Measurements from ENCODE around the gene PGA5. TPM values are rescaled to one million over a fixed set of nuclear protein-coding genes. Genes with fewer than 3 reads are reported as not detected.

The PGA5 gene
- total and polyA plus RNA-seq, 3 experiments from 2014 or later, result not detected

- no peaks in the 10 kb centered on the region for H3K4me1 Mint-ChIP-seq
- no peaks in the 10 kb centered on the region for H3K4me1 ChIP-seq (ENCODE audit: insufficient read depth, low read length)
- H3K27ac ChIP-seq (ENCODE audit: low read depth, low read length), result no peak overlapping the region
- H3K4me3 Mint-ChIP-seq, result no peak overlapping the region
- no peaks in the 10 kb centered on the region for H3K9me3 ChIP-seq (ENCODE audit: low read length)
- peak; percentile 25 to 62 (median 38) for DNase-seq
- POLR2A ChIA-PET, result no interaction called here
- no peaks in the 10 kb centered on the region for H3K36me3 Mint-ChIP-seq
- CTCF ChIA-PET, result interaction anchor here (0.8 to 2.3 kb wide), 6 partner anchors 11 to 131 kb away, joined by 3 to 14 read pairs (median 4); no protein-coding TSS in a partner anchor
- no peaks in the 10 kb centered on the region for H3K27me3 ChIP-seq (ENCODE audit: insufficient read depth, low read length, poor library complexity, severe bottlenecking)
- no peaks in the 10 kb centered on the region for H3K36me3 ChIP-seq (ENCODE audit: insufficient read depth, low read length)
- H3K9me3 Mint-ChIP-seq, result no peaks in the 10 kb centered on the region
- H3K4me3 ChIP-seq (ENCODE audit: low read length), result no peak overlapping the region
- peaks cover 0 to 5% of the 10 kb centered on the region in 2 donors for H3K27me3 Mint-ChIP-seq
- no peak overlapping the region for H3K27ac Mint-ChIP-seq
Observed at GRCh38 chr11:61254403-61255025, 13.5 kb downstream of the PGA5 start.

GRCh38 chr11:61256710-61257482 is 15.9 kb downstream of the PGA5 start:
- Histone ChIP-seq H3K4me3 (ENCODE audit: low read length) (no peak overlapping the region), H3K4me1 (ENCODE audit: insufficient read depth, low read length) (no peaks in the 10 kb centered on the region), H3K27ac (ENCODE audit: low read depth, low read length) (no peak overlapping the region), H3K9me3 (ENCODE audit: low read length) (no peaks in the 10 kb centered on the region), H3K27me3 (ENCODE audit: insufficient read depth, low read length, poor library complexity, severe bottlenecking) (no peaks in the 10 kb centered on the region), H3K36me3 (ENCODE audit: insufficient read depth, low read length) (no peaks in the 10 kb centered on the region)
- DNase-seq, result no peak
- Mint-ChIP-seq H3K27ac (no peak overlapping the region), H3K27me3 (peaks cover 0 to 5% of the 10 kb centered on the region in 2 donors), H3K4me1 (no peaks in the 10 kb centered on the region), H3K9me3 (no peaks in the 10 kb centered on the region), H3K4me3 (no peak overlapping the region), H3K36me3 (no peaks in the 10 kb centered on the region)
- ChIA-PET POLR2A (no interaction called here), CTCF (interaction anchor here (1.3 kb wide), 1 partner anchor 178 kb away, joined by 3 read pairs; no protein-coding TSS in a partner anchor)

DNA sequence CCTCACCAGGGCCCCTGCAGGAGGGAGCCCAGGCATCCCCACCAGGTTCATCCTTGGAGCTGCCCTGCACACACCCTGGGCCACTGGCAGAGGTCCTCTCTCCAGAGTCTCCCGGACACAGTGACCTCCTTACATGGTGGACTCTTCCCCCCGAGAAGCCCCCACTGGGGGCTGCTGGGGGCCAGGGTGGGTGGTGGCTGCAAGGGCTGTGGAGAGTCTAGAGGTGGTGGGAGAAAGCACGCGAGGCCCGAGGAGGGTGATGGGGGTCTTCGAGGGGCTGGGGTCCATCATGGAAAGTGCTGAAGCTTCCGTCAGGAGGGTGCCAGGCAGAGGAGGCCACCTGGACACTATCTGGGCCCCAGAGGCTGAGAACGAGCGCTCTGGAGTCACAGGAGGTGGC is 17.6 kb downstream of the PGA5 start:
- Mint-ChIP-seq H3K36me3 (no peaks in the 10 kb centered on the region), H3K27ac (no peak overlapping the region), H3K4me3 (no peak overlapping the region), H3K9me3 (no peaks in the 10 kb centered on the region), H3K27me3 (peaks cover 0 to 5% of the 10 kb centered on the region in 2 donors), H3K4me1 (no peaks in the 10 kb centered on the region)
- H3K4me1 ChIP-seq (ENCODE audit: insufficient read depth, low read length), result no peaks in the 10 kb centered on the region
- H3K4me3 ChIP-seq (ENCODE audit: low read length), result no peak overlapping the region
- H3K27me3 ChIP-seq (ENCODE audit: insufficient read depth, low read length, poor library complexity, severe bottlenecking), result no peaks in the 10 kb centered on the region
- no peak for DNase-seq
- no peaks in the 10 kb centered on the region for H3K36me3 ChIP-seq (ENCODE audit: insufficient read depth, low read length)
- ChIA-PET POLR2A (no interaction called here), CTCF (no interaction called here)
- H3K9me3 ChIP-seq (ENCODE audit: low read length), result no peaks in the 10 kb centered on the region
- H3K27ac ChIP-seq (ENCODE audit: low read depth, low read length), result no peak overlapping the region

DNA sequence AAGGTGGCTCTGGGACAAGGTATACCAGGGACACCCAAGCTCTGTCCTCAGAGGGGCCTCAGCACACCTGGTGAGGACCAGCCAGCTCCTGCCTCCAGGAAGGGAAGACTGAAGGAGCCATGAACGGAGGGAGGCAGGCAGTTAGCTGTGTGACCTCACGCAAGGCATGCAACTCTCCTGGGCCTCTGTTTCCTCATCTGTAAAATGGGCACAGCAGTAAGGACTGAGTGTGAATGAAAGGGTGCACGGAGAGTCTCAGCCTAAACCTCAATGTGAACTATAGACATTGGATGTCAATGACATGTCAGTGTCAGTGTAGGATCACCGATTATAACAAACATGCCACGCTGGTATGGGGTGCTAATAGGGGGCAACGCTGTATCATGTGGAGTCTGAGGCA is 18.4 kb downstream of the PGA5 start:
- CTCF ChIA-PET, result no interaction called here
- POLR2A ChIA-PET, result no interaction called here
- no peak for DNase-seq

DNA sequence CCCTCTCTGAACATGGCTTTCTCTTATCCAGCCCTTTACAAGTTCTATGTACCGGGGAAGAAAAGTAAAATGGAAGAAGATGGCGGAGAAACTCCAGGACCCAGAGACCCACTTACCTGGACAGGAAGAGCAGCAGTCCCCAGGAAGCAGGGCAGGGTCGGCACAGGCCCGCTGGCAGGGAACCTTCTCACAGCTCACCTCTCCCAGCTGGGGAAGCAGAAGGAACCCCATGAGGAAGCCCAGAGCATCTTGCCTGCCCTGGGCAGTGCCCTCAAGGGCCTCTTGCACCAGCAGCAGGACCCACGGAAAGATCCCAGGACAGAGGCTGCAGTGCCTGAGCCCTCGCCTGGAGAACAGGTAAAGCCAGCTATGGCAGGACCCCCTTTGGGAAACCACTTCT is 23.4 kb downstream of the PGA5 start:
- no peaks in the 10 kb centered on the region for H3K9me3 Mint-ChIP-seq
- H3K4me1 ChIP-seq (ENCODE audit: insufficient read depth, low read length), result no peaks in the 10 kb centered on the region
- no peaks in the 10 kb centered on the region for H3K9me3 ChIP-seq (ENCODE audit: low read length)
- H3K36me3 Mint-ChIP-seq, result no peaks in the 10 kb centered on the region
- H3K27ac ChIP-seq (ENCODE audit: low read depth, low read length), result no peak overlapping the region
- no peak overlapping the region for H3K4me3 ChIP-seq (ENCODE audit: low read length)
- H3K4me3 Mint-ChIP-seq, result no peak overlapping the region
- no peaks in the 10 kb centered on the region for H3K4me1 Mint-ChIP-seq
- DNase-seq, result no peak
- POLR2A ChIA-PET, result no interaction called here
- no peaks in the 10 kb centered on the region for H3K36me3 ChIP-seq (ENCODE audit: insufficient read depth, low read length)
- no peaks in the 10 kb centered on the region for H3K27me3 Mint-ChIP-seq
- H3K27me3 ChIP-seq (ENCODE audit: insufficient read depth, low read length, poor library complexity, severe bottlenecking), result no peaks in the 10 kb centered on the region
- CTCF ChIA-PET, result no interaction called here
- no peak overlapping the region for H3K27ac Mint-ChIP-seq

More for the DNA sequence above, 18.4 kb downstream of the PGA5 start:
- Histone ChIP-seq H3K4me1 (ENCODE audit: insufficient read depth, low read length) (no peaks in the 10 kb centered on the region), H3K27me3 (ENCODE audit: insufficient read depth, low read length, poor library complexity, severe bottlenecking) (no peaks in the 10 kb centered on the region), H3K27ac (ENCODE audit: low read depth, low read length) (no peak overlapping the region), H3K36me3 (ENCODE audit: insufficient read depth, low read length) (no peaks in the 10 kb centered on the region), H3K9me3 (ENCODE audit: low read length) (no peaks in the 10 kb centered on the region), H3K4me3 (ENCODE audit: low read length) (no peak overlapping the region)
- Mint-ChIP-seq H3K36me3 (no peaks in the 10 kb centered on the region), H3K4me1 (no peaks in the 10 kb centered on the region), H3K27me3 (peaks cover 0 to 5% of the 10 kb centered on the region in 2 donors), H3K9me3 (no peaks in the 10 kb centered on the region), H3K4me3 (no peak overlapping the region), H3K27ac (no peak overlapping the region)

- Histone ChIP-seq H3K4me3 (ENCODE audit: low read length) (no peak overlapping the region), H3K4me1 (ENCODE audit: insufficient read depth, low read length) (no peaks in the 10 kb centered on the region), H3K27me3 (ENCODE audit: insufficient read depth, low read length, poor library complexity, severe bottlenecking) (no peaks in the 10 kb centered on the region), H3K9me3 (ENCODE audit: low read length) (no peaks in the 10 kb centered on the region), H3K27ac (ENCODE audit: low read depth, low read length) (no peak overlapping the region), H3K36me3 (ENCODE audit: insufficient read depth, low read length) (no peaks in the 10 kb centered on the region)
- H3K9me3 Mint-ChIP-seq, result no peaks in the 10 kb centered on the region
- no peak overlapping the region for H3K4me3 Mint-ChIP-seq
- no peaks in the 10 kb centered on the region for H3K27me3 Mint-ChIP-seq
- ChIA-PET CTCF (interaction anchor here (1.5 kb wide), 1 partner anchor 11 kb away, joined by 6 read pairs; no protein-coding TSS in a partner anchor), POLR2A (no interaction called here)
- no peaks in the 10 kb centered on the region for H3K4me1 Mint-ChIP-seq
- no peak overlapping the region for H3K27ac Mint-ChIP-seq
- H3K36me3 Mint-ChIP-seq, result no peaks in the 10 kb centered on the region
- no peak for DNase-seq
Observed at GRCh38 chr11:61264795-61265194, 23.8 kb downstream of the PGA5 start.

GRCh38 chr11:61265357-61265756 is 24.4 kb downstream of the PGA5 start:
- H3K27ac ChIP-seq (ENCODE audit: low read depth, low read length), result no peak overlapping the region
- no peak overlapping the region for H3K4me3 Mint-ChIP-seq
- H3K4me1 ChIP-seq (ENCODE audit: insufficient read depth, low read length), result no peaks in the 10 kb centered on the region
- H3K27ac Mint-ChIP-seq, result no peak overlapping the region
- H3K4me1 Mint-ChIP-seq, result no peaks in the 10 kb centered on the region
- H3K4me3 ChIP-seq (ENCODE audit: low read length), result no peak overlapping the region
- no peaks in the 10 kb centered on the region for H3K27me3 ChIP-seq (ENCODE audit: insufficient read depth, low read length, poor library complexity, severe bottlenecking)
- H3K9me3 Mint-ChIP-seq, result no peaks in the 10 kb centered on the region
- no peak for DNase-seq
- no peaks in the 10 kb centered on the region for H3K36me3 ChIP-seq (ENCODE audit: insufficient read depth, low read length)
- H3K27me3 Mint-ChIP-seq, result no peaks in the 10 kb centered on the region
- POLR2A ChIA-PET, result no interaction called here
- no peaks in the 10 kb centered on the region for H3K9me3 ChIP-seq (ENCODE audit: low read length)
- CTCF ChIA-PET, result interaction anchor here (1.0 to 1.5 kb wide), 2 partner anchors 11 kb away, joined by 3 to 6 read pairs; no protein-coding TSS in a partner anchor
- no peaks in the 10 kb centered on the region for H3K36me3 Mint-ChIP-seq

DNA sequence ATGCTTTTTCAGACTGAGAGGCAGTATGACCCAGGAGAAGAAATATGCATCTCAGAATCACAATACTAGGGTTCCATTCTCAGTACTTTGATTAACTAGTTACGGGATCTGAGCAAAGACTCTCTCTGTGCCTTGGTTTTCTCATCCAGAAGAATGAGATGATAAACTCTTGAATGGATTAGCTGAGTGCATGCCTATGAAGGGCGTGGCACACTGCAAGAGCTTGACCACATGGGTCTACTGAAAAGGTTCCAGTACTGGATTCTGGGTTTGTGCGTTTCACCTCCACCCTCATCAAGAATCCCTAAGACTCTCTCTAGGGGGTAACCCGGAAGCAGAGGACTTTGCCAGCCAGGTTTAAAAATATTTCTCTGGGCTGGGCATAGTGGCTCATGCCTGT is 25.6 kb downstream of the PGA5 start:
- Histone ChIP-seq H3K27me3 (ENCODE audit: insufficient read depth, low read length, poor library complexity, severe bottlenecking) (no peaks in the 10 kb centered on the region), H3K36me3 (ENCODE audit: insufficient read depth, low read length) (no peaks in the 10 kb centered on the region), H3K4me3 (ENCODE audit: low read length) (no peak overlapping the region), H3K4me1 (ENCODE audit: insufficient read depth, low read length) (no peaks in the 10 kb centered on the region), H3K9me3 (ENCODE audit: low read length) (no peaks in the 10 kb centered on the region), H3K27ac (ENCODE audit: low read depth, low read length) (no peak overlapping the region)
- Mint-ChIP-seq H3K27me3 (no peaks in the 10 kb centered on the region), H3K27ac (no peak overlapping the region), H3K9me3 (no peaks in the 10 kb centered on the region), H3K4me1 (no peaks in the 10 kb centered on the region), H3K4me3 (no peak overlapping the region), H3K36me3 (no peaks in the 10 kb centered on the region)
- ChIA-PET POLR2A (no interaction called here), CTCF (interaction anchor here (1.0 to 1.5 kb wide), 2 partner anchors 12 to 13 kb away, joined by 3 to 6 read pairs; no protein-coding TSS in a partner anchor)
- DNase-seq, result no peak
